ENCODE results near the gene NOS1AP.

DNA sequence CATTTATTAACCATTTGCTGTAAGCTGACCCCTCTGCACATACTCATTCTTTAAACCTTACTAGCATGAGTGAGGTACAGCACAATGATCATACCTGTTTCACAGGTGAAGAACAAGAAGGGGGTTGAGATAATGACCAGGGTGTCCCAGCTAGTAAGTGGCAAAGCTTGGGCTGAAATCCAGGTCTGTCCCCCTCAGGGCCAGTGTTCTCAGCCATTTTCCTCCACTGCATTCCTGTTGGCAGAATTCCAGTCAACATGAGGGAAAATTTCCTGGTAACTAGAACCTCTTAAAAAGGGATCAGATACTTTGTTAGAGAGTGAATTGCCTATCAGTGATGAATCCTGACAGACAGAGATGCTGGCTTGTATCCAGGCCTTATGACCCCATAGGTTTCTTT lies 259.0 kb downstream of the NOS1AP start:
- TF ChIP-seq POLR2AphosphoS5 (IDR thresholded peaks at IDR 0.05; ENCODE audit: low read depth, low read length) (no peak), POLR2A (IDR thresholded peaks at IDR 0.05; ENCODE audit: low read depth, low read length) (no peak)
